HG03442 (cell line): ENCODE data around the gene MCOLN3.

Experiments
- ATAC-seq: cut with Tn5 transposase; IDR thresholded peaks from one replicate; pipeline ENCODE4 v1.9.1; 2021; ENCODE audit warnings: mild to moderate bottlenecking, moderate library complexity; ENCODE audit not compliant: unreplicated experiment

MCOLN3 gene

GRCh38 chr1:85048296-85049064, at the start of gene MCOLN3:
Gene MCOLN3 (minus strand): TSS chr1:85048500. CDS start chr1:85045360, 3,140 bp downstream.
- peak; percentile 60 for ATAC-seq

DNA sequence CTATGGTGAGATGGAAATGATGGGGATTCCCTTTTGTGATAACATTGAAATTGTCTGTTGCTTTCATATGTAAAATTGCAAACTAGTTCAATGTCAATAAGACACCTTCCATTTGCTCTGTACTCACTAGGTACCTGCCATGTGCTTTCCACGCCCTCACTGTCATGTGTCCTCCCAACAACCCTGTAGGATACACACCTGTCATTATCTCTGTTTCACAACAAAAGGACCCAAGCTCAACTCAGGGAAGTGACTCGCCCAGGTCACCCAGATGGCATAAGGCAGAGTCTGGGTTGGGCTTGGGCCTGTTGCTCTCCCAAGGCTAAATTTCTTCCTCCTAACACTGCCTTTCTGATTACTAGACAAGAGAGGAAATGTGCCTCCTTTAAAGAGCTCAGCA, 45.3 kb upstream of the MCOLN3 start:
- no peak for ATAC-seq

GRCh38 chr1:85091671-85092280, 43.5 kb upstream of the MCOLN3 start:
- ATAC-seq, result no peak

DNA sequence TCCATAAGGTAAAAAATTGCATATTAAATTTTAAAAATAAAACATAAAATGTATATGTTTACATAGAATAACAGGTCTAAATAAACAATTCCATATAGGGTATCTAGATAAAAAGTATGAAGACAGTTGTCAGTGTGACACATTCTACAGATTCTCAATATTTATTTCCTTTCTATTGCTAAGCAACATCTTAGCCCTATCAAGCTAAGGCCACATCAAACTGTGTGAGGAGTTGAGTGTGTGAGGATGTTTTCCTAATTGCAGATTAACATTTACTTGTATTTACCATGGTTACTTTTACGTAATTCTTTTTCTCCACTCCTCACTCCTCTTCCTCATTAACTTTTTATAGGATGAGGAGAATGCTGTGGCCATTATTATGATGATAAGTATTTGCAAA, 41.9 kb upstream of the MCOLN3 start:
- ATAC-seq, result no peak

- ATAC-seq, result no peak
These were observed 40.9 kb upstream of the MCOLN3 start for GRCh38 chr1:85089203-85089602.

- ATAC-seq, result no peak
These were observed 40.1 kb upstream of the MCOLN3 start for GRCh38 chr1:85088408-85088784.

- no peak for ATAC-seq
These were observed 39.5 kb upstream of the MCOLN3 start for GRCh38 chr1:85087659-85088407.

DNA sequence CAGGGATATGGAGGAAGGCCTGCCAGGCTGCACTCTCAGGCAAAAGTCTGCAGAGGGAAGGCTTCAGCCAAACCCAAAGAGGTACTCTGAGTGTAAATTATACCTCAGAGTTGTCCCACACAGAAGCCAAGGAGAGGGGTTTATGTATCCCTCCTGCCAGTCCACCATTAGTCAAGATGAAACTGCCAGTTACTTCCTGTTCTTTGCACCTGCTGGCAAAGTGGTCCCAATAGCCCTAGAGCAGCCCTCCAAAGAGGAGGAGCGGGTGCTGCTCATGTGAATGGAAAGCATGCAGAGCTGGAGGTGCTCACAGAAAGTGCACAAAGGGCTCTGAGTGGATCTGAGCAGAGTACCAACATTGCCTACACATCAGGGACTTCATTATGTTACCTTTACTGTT, 37.1 kb upstream of the MCOLN3 start:
- no peak for ATAC-seq

GRCh38 chr1:85078903-85079302, 30.6 kb upstream of the MCOLN3 start:
- ATAC-seq, result no peak

DNA sequence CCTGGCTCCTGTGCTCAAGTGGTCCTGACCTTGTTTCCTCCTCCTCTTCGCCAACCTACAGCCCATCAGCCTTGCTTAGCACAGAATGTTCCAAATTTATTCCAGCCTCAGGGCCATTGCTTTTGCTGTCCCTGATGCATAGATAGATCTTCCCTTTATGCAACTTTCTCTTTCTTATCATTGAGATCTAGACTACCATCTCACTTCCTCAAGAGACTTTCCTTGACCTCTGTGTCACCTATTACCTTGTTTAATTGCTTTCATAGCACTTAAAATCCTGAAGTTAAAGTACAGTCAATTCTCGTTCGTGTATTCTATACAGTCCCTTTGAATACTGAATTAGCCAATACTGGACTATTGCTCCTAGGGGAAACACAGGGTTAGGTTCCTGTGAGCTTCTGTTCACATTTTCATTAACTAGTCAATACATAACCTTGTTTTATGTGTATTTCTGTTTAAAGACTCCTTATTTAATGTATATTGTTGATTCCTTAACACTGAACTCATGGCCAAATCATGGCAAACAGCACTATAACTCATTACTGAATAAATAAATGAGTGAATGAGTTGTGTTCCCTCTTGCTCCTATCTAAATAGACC, 26.2 kb upstream of the MCOLN3 start:
- ATAC-seq, result no peak

GRCh38 chr1:85070972-85071492, 22.7 kb upstream of the MCOLN3 start:
- no peak for ATAC-seq

DNA sequence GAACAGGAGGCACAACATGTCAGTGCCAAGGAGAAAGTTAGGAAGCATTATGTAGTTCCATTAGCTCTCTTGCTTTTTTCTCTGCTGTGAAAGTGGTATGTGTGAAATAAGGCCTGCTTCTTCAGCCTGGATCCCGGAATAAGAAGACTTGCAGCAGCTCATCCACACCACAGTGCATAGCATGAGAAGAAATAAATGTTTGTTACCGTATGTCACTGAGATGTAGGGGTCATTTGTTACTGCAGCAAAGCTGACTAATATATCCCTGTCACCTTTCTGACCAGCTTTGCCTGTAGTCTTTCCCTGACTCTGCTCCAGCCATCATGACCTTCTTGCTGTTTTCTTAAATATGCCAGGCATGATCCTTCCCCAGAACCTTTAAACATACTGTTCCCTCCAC, 20.5 kb upstream of the MCOLN3 start:
- no peak for ATAC-seq

DNA sequence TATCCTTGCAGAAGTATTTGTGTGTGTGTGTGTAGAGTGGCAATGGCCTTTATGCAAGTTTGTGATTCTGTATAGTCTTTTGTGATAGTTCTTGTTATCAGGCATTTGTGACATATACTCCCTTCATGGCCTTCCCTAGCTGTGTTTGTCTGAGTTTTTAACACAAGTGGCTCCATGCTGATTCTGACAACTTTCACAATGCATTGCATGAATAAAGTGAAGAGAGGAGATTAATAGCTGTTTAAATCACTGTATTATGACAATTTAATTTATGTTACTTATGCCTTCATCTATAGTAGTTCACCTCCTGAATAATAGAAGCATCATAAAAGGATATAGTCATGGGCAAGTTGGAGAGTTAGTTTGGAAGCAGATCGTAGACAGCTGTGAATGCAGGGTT, 17.2 kb upstream of the MCOLN3 start:
- ATAC-seq, result no peak

- ATAC-seq, result peak; percentile 2
These were observed 14.2 kb upstream of the MCOLN3 start for GRCh38 chr1:85062425-85063026.

DNA sequence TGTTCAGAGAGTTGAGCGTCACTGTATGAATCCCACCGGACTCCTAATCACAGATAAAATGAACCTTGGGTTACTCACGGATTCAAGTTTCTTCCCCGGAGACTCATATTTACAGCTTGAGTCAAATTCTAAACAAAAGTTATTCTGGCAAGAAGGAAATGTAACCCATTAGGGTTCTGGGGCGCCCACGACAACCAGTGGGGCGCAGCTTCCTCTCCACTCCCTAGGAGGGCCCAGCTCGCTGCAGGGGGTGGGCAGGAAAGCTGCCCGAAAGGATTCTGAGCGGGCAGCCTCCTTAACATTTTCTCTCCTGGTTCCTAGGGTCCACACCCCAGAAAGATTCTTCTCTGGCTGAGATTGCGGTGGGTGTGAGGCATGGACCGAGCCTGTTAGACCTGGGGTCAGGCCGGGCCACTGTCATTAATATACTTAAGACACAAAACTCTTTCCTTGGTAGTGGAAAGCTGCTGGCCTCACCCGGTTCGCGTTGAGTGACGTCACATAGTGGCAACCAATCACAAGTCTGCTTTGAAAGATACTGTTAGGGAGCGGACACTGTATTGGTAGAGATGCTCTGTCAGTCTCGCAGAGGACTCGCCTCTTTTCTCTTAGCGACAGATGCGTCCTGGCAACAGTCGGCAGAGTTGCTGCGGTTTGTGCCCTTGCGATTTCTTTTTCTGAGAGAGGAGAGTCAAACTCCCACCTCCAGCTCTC, 13.6 kb upstream of the MCOLN3 start:
- peak; percentile 99 for ATAC-seq

DNA sequence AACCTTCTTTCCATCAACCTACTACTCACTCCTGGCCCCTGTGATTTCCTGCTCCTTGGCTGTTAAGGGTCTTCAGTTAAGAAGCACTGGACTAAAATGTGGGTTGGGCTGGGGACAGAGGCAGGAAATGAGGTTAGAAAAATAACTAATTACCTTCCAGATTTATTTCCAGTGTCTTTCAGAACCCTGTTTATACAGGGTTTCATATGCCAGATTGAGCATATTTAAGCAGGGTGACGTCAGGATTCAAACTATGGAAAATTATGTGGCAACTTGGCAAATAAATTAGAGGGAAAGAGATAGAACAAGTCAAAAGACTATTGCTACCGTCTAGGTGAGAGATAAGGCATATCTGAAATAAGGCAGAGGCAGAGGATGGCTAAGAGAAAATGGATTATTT, 11.7 kb upstream of the MCOLN3 start:
- no peak for ATAC-seq

DNA sequence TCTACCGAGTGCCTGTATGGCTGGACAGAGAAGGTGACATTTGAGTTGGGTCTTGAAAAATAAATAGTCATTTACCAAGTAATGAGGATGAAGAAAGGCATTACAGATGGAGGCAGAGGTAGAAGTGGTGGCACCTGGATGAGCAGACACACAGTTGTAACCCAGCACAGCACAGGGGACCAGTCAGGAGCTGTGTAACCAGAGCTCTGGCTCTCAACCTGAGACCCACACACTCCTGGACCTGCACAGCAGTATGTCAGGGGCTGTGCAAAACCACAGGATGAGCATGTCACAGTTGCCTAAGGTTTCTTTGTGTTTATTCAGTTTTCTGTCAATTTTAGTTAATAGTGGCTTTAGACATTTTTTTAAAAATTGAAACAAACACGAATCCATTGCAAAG, 11.3 kb upstream of the MCOLN3 start:
- no peak for ATAC-seq

GRCh38 chr1:85058786-85059185, 10.5 kb upstream of the MCOLN3 start:
- no peak for ATAC-seq

GRCh38 chr1:85058311-85058710, 10.0 kb upstream of the MCOLN3 start:
- no peak for ATAC-seq

GRCh38 chr1:85054664-85055063, 6.4 kb upstream of the MCOLN3 start:
- no peak for ATAC-seq
